ES-I3 (cell line): ENCODE data around the gene SULT1A3.
"Not testable (repeated sequence)": the region's sequence is repeated elsewhere in the genome, so short reads cannot be mapped to it uniquely, and the experiment has no call there.

ENCODE experiments used
- H3K36me3 ChIP-seq: 2 replicates; pipeline ENCODE4 v1.6.1; 2013; ENCODE audit warnings: mild to moderate bottlenecking, low read length, control low read depth, moderate library complexity; ENCODE audit not compliant: insufficient read depth
- H3K4me1 ChIP-seq: 2 replicates; pipeline ENCODE4 v1.6.1; 2013; ENCODE audit warnings: mild to moderate bottlenecking, control low read depth, low read length; ENCODE audit not compliant: insufficient read depth
- H3K9ac ChIP-seq: 2 replicates; pipeline ENCODE4 v1.6.1; 2013; ENCODE audit warnings: low read depth, mild to moderate bottlenecking, low read length, moderate library complexity
- H3K9me3 ChIP-seq: 2 replicates; pipeline ENCODE4 v1.6.1; 2013; ENCODE audit warnings: mild to moderate bottlenecking, low read length, moderate library complexity; ENCODE audit not compliant: control insufficient read depth, insufficient read depth

SULT1A3 gene

GRCh38 chr16:30199049-30199448 is at the start of gene SULT1A3:
Gene SULT1A3, plus strand, starts transcription at chr16:30199255. Its CDS starts 1,474 bp downstream, at chr16:30200729.
- not testable (repeated sequence) for H3K36me3 ChIP-seq, H3K9ac ChIP-seq, H3K4me1 ChIP-seq, H3K9me3 ChIP-seq

- no peaks in the 10 kb centered on the region for H3K36me3 ChIP-seq
- peaks cover 9% of the 10 kb centered on the region for H3K9me3 ChIP-seq
- no peaks in the 10 kb centered on the region for H3K4me1 ChIP-seq
- H3K9ac ChIP-seq, result no peak overlapping the region
Observed at GRCh38 chr16:30151091-30151490, 48.0 kb upstream of the SULT1A3 start.

GRCh38 chr16:30152517-30152916 is 46.5 kb upstream of the SULT1A3 start:
- Histone ChIP-seq H3K36me3 (no peaks in the 10 kb centered on the region), H3K4me1 (no peaks in the 10 kb centered on the region), H3K9ac (no peak overlapping the region), H3K9me3 (peaks cover 9% of the 10 kb centered on the region)

GRCh38 chr16:30155188-30155587 is 43.9 kb upstream of the SULT1A3 start:
- no peaks in the 10 kb centered on the region for H3K9me3 ChIP-seq

GRCh38 chr16:30157214-30157613 is 41.8 kb upstream of the SULT1A3 start:
- H3K36me3 ChIP-seq, result no peaks in the 10 kb centered on the region
- H3K9me3 ChIP-seq, result no peaks in the 10 kb centered on the region
- no peaks in the 10 kb centered on the region for H3K4me1 ChIP-seq
- H3K9ac ChIP-seq, result no peak overlapping the region

More at GRCh38 chr16:30155188-30155587, 43.9 kb upstream of the SULT1A3 start:
- no peak overlapping the region for H3K9ac ChIP-seq
- no peaks in the 10 kb centered on the region for H3K36me3 ChIP-seq
- H3K4me1 ChIP-seq, result no peaks in the 10 kb centered on the region

- Histone ChIP-seq H3K36me3 (no peaks in the 10 kb centered on the region), H3K9me3 (no peaks in the 10 kb centered on the region), H3K9ac (no peak overlapping the region), H3K4me1 (no peaks in the 10 kb centered on the region)
Observed at GRCh38 chr16:30163538-30163937, 35.5 kb upstream of the SULT1A3 start.

GRCh38 chr16:30166202-30166902 is 32.7 kb upstream of the SULT1A3 start:
- no peaks in the 10 kb centered on the region for H3K4me1 ChIP-seq
- H3K36me3 ChIP-seq, result no peaks in the 10 kb centered on the region
- no peaks in the 10 kb centered on the region for H3K9me3 ChIP-seq
- no peak overlapping the region for H3K9ac ChIP-seq

GRCh38 chr16:30168746-30169145 is 30.3 kb upstream of the SULT1A3 start:
- H3K9me3 ChIP-seq, H3K9ac ChIP-seq, H3K4me1 ChIP-seq, H3K36me3 ChIP-seq: not testable (repeated sequence)

GRCh38 chr16:30169416-30169815 is 29.6 kb upstream of the SULT1A3 start:
- H3K9me3 ChIP-seq, H3K9ac ChIP-seq, H3K4me1 ChIP-seq, H3K36me3 ChIP-seq: not testable (repeated sequence)

GRCh38 chr16:30170145-30170544 is 28.9 kb upstream of the SULT1A3 start:
- H3K9me3 ChIP-seq, H3K4me1 ChIP-seq, H3K36me3 ChIP-seq: not testable (repeated sequence)

GRCh38 chr16:30173054-30173453 is 26.0 kb upstream of the SULT1A3 start:
- H3K9ac ChIP-seq, result no peak overlapping the region
- no peaks in the 10 kb centered on the region for H3K4me1 ChIP-seq
- H3K9me3 ChIP-seq, result no peaks in the 10 kb centered on the region
- no peaks in the 10 kb centered on the region for H3K36me3 ChIP-seq

More at GRCh38 chr16:30170145-30170544, 28.9 kb upstream of the SULT1A3 start:
- not testable (repeated sequence) for H3K9ac ChIP-seq

- not testable (repeated sequence) for H3K9me3 ChIP-seq, H3K9ac ChIP-seq, H3K4me1 ChIP-seq, H3K36me3 ChIP-seq
Observed at GRCh38 chr16:30176876-30177275, 22.2 kb upstream of the SULT1A3 start.

- Histone ChIP-seq H3K9me3 (no peaks in the 10 kb centered on the region), H3K36me3 (no peaks in the 10 kb centered on the region), H3K4me1 (peaks cover 3% of the 10 kb centered on the region; the same call in 1 of the 2 replicates), H3K9ac (no peak overlapping the region)
Observed at GRCh38 chr16:30179195-30179594, 19.9 kb upstream of the SULT1A3 start.

GRCh38 chr16:30179931-30180330 is 19.1 kb upstream of the SULT1A3 start:
- H3K4me1 ChIP-seq, result peaks cover 7% of the 10 kb centered on the region; the same call in 1 of the 2 replicates
- H3K9me3 ChIP-seq, result no peaks in the 10 kb centered on the region
- H3K9ac ChIP-seq, result no peak overlapping the region
- H3K36me3 ChIP-seq, result no peaks in the 10 kb centered on the region

- Histone ChIP-seq H3K4me1 (peaks cover 10% of the 10 kb centered on the region; the same call in 1 of the 2 replicates), H3K9ac (no peak overlapping the region), H3K9me3 (no peaks in the 10 kb centered on the region), H3K36me3 (no peaks in the 10 kb centered on the region)
Observed at GRCh38 chr16:30180741-30181140, 18.3 kb upstream of the SULT1A3 start.
